NCI-H187 (cell line): ENCODE results near the gene LGI4.

Source experiments
- DNase-seq, 2 experiments: peaks; one replicate each; lab custom pipeline; 2025; lab: John Stamatoyannopoulos, UW

Gene LGI4

GRCh38 chr19:35134601-35135242 is at the start of gene LGI4:
LGI4 (minus strand) TSS chr19:35135059; CDS start chr19:35134680, 379 bp downstream.
- DNase-seq: no peak

- no peak for DNase-seq
These were observed 49.4 kb upstream of the LGI4 start for GRCh38 chr19:35184267-35184666.

GRCh38 chr19:35181387-35181786 is 46.5 kb upstream of the LGI4 start:
- no peak for DNase-seq

DNA sequence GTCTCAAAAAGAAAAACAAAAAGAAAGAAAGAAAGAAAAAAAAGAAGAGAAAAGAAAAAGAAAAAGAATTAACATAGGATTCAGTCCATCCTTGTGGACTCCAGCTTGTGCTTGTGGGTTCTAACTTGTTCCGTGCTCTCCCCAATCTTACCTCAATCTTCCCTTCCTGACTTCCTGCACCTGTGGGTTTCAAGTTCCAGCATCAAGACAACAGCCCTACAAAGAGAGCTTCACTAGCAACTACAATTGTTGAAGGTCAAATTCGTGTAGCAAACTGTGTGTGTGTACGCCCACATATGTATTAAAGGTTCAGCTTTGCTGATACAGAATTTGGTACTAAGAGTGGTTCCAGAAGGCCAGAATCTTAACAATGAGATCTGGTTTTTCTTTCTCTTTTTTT is 45.0 kb upstream of the LGI4 start:
- no peak for DNase-seq

DNA sequence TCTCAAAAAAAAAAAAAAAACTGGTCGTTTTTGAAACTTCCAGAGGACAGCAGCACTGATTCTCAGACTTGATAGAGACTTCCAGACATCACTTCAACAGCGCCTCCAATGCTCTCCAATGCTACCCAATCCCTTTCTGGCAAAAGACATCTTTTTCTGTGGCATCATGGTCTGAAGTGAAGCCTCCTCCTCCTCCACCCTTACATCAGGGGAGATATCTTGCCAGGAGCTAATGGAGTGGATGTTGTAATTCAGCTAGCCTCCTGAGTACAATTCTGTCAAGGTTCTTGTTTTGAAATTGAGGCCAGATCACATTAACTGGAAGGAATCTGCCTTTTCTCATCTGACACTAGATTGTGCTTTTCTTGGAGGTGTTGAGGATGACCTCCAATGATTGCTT is 43.8 kb upstream of the LGI4 start:
- no peak for DNase-seq

- no peak for DNase-seq
These were observed 42.8 kb upstream of the LGI4 start for GRCh38 chr19:35177377-35178274.

- DNase-seq: no peak
These were observed 41.3 kb upstream of the LGI4 start for GRCh38 chr19:35176181-35176570.

DNA sequence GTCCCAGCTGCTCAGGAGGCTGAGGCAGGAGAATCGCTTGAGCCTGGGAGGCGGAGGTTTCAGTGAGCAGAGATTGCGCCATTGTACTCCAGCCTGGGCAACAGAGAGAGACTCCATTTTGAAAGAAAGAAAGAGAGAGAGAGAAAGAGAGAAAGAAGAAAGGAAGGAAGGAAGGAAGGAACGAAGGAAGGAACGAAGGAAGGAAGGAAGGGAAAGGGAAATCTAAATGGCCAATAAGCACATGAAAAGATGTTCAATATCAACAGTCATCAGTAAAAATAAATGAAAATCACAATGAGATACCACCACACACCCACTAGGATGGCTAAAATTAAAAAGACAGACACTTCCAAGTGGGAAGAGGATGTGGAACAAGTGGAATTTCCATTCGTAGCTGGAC is 39.4 kb upstream of the LGI4 start:
- no peak for DNase-seq

- DNase-seq: no peak
These were observed 36.9 kb upstream of the LGI4 start for GRCh38 chr19:35171730-35172129.

GRCh38 chr19:35170359-35171061 is 35.7 kb upstream of the LGI4 start:
- DNase-seq: no peak

DNA sequence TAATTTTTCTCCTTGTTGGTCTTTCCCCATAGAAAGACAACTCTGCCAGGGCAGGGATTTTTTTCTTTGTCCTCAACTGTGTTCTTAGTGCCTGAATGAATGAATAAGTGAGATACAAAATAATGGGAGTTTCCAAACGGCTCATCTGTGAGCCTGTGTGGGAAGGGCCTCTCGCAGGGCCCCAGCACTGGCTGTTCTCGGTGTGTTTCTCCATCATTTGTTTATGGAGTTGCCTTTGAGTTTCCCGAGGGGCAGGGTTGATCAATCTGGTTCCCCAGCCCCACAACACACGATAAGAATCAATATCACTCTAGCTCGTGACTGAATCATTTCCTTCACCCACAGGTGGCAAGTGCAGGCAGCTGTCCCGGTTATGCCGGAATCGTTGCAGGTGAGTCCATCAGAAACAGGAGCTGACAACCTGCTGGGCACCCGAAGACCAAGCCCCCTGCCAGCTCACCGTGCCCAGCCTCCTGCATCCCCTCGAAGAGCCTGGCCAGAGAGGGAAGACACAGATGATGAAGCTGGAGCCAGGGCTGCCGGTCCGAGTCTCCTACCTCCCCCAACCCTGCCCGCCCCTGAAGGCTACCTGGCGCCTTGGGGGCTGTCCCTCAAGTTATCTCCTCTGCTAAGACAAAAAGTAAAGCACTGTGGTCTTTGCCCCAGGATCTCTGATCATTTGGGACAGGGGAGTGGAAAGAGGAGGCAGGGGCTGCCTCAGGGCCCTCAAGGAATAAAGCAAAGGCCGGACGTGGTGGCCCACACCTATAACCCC is 34.5 kb upstream of the LGI4 start:
- no peak for DNase-seq

- no peak for DNase-seq
These were observed 33.3 kb upstream of the LGI4 start for GRCh38 chr19:35168196-35168595.

DNA sequence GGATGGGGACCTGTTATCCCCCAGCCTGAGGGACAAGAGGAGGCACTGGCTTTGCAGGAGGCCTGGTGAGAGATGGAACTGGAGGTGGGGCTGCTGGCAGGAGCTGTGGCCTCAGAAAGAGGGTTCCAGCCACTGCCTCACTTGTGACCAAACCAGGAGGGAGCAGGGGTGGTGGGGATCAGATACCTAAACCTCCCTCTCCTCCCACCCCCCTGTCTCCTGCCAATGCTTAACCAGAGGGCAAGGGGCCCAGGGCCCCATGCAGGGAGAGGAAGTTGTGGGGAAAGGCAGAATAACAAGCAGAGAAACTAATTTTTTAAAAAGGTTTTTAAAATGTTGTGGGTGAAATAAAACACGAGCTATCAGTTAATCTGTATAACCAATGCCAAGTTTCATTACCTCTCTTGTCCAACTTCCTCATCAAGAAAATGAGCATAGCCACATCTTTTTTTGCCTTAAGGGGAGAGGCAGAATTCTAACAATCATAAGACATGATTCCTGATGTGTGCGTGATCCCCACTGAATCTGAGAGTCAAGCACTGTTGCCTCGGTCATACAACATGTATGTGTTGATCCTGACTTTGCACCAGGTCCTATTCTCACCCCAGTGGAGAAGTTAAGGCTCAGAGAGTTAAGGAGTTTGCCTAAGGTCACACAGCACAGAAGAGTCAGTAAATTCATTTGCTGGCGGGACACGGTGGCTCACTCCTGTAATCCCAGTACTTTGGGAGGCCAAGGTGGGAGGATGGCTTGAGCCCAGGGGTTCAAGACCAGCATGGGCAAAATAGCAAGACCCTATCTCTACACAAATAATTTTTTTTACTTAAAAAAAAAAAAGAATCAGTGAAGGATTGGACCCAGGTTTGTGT is 32.6 kb upstream of the LGI4 start:
- no peak for DNase-seq

GRCh38 chr19:35166100-35167063 is 31.5 kb upstream of the LGI4 start:
- no peak for DNase-seq

GRCh38 chr19:35165200-35166058 is 30.6 kb upstream of the LGI4 start:
- DNase-seq: no peak

GRCh38 chr19:35164418-35164817 is 29.6 kb upstream of the LGI4 start:
- DNase-seq: no peak

- no peak for DNase-seq
These were observed 27.8 kb upstream of the LGI4 start for GRCh38 chr19:35162471-35163326.

DNA sequence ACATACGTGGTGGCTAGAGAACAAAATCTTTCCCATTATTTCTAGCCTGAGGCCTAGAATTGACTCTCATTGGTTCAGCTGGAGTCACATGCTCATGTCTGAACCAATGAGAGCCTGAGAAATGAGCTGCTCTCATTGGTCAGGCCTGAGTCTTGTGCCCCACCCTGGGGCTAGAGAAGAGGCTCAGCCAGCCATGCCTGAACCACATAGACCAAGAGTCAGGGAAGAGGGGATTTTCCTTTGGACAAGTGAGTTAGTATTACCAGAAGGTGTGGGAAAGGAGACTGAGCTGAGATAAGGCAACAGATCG is 26.5 kb upstream of the LGI4 start:
- DNase-seq: no peak
